ENCODE measurements around the gene AP2M1.

AP2M1 gene

GRCh38 chr3:184180165-184180564 lies 5.5 kb downstream of the AP2M1 start:
- no peak for DNase-seq (ENCODE audit: low read depth in 2 of 2)

DNA sequence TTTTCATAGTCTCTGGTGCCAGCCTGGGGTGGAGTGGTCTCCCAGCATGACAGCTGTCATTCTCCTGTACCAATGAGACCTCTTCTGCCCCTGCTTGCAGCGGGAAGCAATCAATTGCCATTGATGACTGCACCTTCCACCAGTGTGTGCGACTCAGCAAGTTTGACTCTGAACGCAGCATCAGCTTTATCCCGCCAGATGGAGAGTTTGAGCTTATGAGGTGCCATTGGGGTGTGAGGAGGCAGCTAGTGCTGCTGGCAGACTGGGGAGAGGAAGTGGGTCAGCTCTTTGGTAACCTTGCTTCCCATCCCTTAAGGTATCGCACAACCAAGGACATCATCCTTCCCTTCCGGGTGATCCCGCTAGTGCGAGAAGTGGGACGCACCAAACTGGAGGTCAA lies 6.9 kb downstream of the AP2M1 start:
- DNase-seq (ENCODE audit: low read depth in 2 of 2): no peak

GRCh38 chr3:184183679-184184078 lies 9.0 kb downstream of the AP2M1 start:
- no peak for DNase-seq (ENCODE audit: low read depth in 2 of 2)

- no peak for DNase-seq (ENCODE audit: low read depth in 2 of 2)
These were observed 10.0 kb downstream of the AP2M1 start for GRCh38 chr3:184184546-184185230.

GRCh38 chr3:184185461-184186183 lies 11.0 kb downstream of the AP2M1 start:
- peak; percentile 97 for DNase-seq (ENCODE audit: low read depth in 2 of 2)

- no peak for DNase-seq (ENCODE audit: low read depth in 2 of 2)
These were observed 11.7 kb downstream of the AP2M1 start, which contains the start of gene ABCF3 for GRCh38 chr3:184186184-184186901. TSS of gene ABCF3 (plus strand) at chr3:184186199. CDS start at chr3:184186208, 9 bp downstream.

- DNase-seq (ENCODE audit: low read depth in 2 of 2): no peak
These were observed 12.2 kb downstream of the AP2M1 start for GRCh38 chr3:184186902-184187207.

- no peak for DNase-seq (ENCODE audit: low read depth in 2 of 2)
These were observed 13.4 kb downstream of the AP2M1 start for GRCh38 chr3:184188080-184188479.

- no peak for DNase-seq (ENCODE audit: low read depth in 2 of 2)
These were observed 14.8 kb downstream of the AP2M1 start for GRCh38 chr3:184189421-184189820.

GRCh38 chr3:184192889-184193288 lies 18.2 kb downstream of the AP2M1 start:
- no peak for DNase-seq (ENCODE audit: low read depth in 2 of 2)

DNA sequence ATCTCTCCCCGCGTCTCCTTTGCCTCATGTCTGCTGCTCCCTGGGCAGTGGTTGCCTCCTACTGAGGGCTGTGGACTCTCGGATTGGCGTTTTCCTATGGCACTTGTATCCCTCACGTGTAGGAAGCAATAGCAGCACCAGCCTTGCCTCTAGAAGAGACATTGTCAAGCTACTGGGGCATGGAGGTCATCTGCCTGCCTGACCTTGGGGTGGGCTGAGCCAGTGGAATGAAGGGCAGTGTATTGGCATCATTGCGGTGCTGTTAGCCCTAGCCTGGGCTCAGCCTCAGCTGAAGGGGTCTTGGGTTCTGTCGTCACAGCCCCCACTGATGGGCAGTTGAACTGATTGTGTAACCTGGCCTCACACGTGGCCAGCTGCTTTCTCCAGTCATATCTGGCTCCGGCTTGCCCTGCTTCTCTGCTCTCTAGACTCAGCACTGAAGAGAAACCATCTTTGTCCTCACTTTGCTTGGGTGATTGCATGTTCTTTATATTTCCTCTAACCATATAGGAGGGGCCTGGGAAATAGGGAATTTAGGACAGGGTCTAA lies 19.4 kb downstream of the AP2M1 start:
- no peak for DNase-seq (ENCODE audit: low read depth in 2 of 2)

DNA sequence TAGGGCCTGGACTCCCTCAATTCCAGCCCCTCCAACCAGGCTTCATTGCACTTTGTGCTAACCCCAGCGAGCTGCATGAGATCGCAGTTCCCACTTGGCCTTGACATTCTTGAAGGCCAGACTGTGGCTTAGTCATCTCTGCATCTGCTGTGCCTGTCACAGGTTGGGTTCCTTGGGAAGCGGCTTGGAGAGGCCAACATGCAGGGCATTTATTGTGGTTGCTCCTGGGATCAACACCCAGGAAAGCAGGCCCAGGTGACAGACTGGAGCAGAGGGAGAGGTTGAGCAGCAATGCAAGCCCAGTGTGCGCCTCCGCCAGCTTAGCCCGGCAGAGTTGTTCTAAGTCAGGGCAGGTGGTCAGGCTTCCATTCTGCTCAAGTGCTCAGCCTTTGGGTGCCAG lies 21.9 kb downstream of the AP2M1 start:
- DNase-seq (ENCODE audit: low read depth in 2 of 2): no peak

DNA sequence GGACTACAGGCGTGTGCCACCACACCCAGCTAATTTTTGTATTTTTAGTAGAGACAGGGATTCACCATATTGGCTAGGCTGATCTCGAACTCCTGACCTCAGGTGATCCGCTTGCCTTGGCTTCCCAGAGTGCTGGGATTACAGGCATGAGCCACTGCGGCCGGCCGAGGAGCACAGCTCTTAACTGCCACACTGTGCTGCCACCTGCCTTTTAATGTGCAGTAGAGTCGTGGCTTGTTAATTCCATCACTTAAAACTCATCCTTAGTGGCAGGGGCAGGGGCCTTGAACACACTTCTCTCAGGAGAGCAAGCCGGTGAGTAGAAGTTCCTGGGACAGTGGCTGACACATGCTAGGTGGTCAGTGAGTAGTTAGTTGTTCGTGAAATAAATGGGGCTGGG lies 23.9 kb downstream of the AP2M1 start:
- no peak for DNase-seq (ENCODE audit: low read depth in 2 of 2)

DNA sequence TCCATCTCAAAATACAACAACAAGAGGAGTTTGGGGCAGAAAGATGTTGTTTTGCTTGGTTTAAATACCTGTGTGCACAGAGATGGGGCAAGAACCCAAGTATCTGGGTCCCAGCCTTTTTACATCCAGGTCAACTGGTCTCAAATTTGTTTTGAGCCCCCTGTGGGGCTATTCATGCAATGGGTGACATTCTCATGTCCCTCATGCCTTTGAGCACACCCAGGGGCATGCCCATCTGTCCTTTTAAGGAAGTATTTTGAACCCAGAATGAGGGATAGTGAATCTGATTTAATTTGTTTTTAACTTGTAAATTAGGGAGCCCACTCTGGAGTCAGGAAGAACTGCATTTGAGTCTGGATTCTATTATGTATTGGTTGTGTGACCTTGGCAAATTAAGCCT lies 26.2 kb downstream of the AP2M1 start:
- no peak for DNase-seq (ENCODE audit: low read depth in 2 of 2)

DNA sequence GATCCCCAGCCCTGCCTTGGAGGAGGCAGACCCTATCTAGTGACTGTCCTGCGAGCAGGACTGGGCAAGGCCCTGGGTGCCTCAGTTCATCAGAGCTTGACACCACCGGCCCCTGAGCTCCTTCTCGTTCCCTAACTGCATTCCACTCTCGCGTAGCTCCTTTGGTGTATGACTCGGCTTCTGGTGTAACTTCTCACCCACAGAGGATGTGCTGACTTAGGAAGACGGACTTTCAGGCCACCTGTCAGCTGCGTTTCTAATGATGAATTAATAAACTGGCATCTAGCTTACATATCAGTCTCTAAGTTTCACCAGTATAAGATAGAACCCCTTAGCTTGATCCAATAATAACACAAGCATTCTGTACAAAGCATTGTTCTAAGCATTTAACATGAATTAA lies 28.9 kb downstream of the AP2M1 start:
- no peak for DNase-seq (ENCODE audit: low read depth in 2 of 2)

DNA sequence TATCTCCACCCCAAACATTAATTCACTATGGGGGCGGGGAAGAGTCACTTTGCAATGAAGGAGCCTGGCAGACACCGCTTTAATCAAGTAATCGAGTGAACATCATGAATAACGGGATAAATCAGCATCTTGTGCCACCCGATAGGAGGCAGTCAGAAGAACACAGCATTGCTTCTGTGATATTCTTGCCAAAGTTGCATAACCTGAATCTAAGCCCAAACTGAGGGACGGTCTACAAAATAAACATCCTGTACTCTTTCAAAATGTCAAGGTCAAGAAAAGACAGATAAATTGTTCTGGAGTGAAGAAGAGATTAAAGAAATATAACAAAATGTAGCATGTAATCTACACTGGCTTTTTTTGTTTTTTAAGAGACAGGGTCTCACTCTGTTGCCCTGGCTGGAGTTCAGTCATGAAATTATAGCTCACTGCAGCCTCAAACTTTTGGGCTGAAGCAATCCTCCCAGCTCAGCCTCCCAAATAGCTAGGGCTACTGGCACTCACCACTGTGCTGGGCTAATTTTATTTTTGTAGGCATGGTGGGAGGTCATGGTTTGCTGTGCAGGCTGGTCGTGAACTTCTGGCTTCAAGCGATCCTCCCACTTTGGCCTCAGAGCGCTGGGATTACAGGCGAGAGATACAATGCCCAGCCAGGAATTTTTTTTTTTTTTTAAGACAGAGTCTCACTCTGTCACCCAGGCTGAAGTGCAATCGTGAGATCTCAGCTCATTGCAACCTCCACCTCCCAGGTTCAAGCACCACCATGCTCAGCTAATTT lies 34.7 kb downstream of the AP2M1 start:
- DNase-seq (ENCODE audit: low read depth in 2 of 2): no peak

DNA sequence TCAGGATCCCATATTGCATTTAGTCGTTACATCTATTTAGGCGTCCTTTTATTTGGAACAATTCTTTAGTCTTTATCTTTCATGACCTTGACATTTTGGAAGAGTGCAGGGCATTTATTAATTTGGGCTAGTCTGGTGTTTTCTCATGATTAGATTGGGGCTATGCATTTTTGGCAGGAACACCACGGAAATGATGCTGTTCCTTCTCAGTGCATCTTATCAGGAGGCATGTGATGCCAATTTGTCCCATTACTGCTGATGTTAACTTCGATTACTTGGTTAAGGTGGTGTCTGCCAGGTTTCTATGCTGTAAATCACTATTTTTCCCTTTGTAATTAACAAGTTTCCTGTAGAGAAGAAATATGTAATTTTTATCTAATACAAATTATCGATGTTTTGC lies 36.6 kb downstream of the AP2M1 start:
- no peak for DNase-seq (ENCODE audit: low read depth in 2 of 2)

DNA sequence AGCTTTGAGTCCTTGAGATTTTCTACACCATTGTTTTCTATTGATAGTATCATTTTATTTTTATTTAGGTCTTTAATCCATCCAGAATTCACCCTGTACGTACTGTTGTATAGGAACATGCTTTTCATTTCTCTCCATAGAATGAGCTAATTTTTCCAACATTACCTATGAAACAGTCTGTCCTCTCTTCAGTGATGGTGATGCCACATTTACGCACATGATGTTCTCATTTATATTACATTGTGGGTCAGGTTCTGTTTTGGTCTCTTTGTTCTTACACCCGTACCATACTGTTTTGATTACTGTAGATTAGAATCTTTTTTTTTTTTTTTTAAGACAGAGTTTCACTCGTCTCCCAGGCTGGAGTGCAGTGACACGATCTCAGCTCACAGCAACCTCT lies 37.1 kb downstream of the AP2M1 start:
- no peak for DNase-seq (ENCODE audit: low read depth in 2 of 2)

DNA sequence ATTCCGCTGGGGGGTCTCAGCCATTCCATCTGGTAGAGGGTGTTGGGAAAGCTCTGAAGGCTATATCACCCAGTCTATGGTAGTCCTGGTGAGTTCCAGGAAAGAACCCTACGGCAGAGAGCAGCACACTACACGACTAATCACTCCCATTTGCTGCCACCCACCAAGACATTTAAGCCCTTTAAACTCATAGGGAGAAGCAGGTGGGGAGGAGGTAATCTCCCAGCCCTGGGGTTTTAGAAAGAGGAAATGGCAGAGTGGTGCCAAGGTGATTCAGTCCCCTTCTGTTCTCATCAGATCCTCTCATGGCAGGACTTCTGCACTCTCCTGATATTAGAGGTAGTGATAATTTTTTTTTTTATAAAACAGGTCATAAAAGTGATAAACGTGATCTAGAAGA lies 44.2 kb downstream of the AP2M1 start:
- DNase-seq (ENCODE audit: low read depth in 2 of 2): no peak

- no peak for DNase-seq (ENCODE audit: low read depth in 2 of 2)
These were observed 47.9 kb downstream of the AP2M1 start for GRCh38 chr3:184222521-184222920.

- no peak for DNase-seq (ENCODE audit: low read depth in 2 of 2)
These were observed 49.3 kb downstream of the AP2M1 start for GRCh38 chr3:184223946-184224345.

- no peak for DNase-seq (ENCODE audit: low read depth in 2 of 2)
These were observed 52.9 kb downstream of the AP2M1 start for GRCh38 chr3:184227481-184227935.

Measured in fibroblast of skin of left quadriceps (primary cell).